Ramos (cell line): ENCODE data around the gene KIF5B.
"Not testable (repeated sequence)": the region's sequence is repeated elsewhere in the genome, so short reads cannot be mapped to it uniquely, and the experiment has no call there.

Experiments
- in situ Hi-C: fragments of 300-500 bp; cut with MboI; formaldehyde crosslinking; loops from one replicate; pipeline ENCODE4 v1.14.3; 2022; ENCODE audit warnings: low sequenced_read_pairs; ENCODE audit not compliant: unreplicated experiment

KIF5B gene

GRCh38 chr10:31972519-31973041 is 83.6 kb downstream of the KIF5B start:
- in situ Hi-C loops = no loop called here

- in situ Hi-C loops = not testable (repeated sequence)
These were observed 86.4 kb downstream of the KIF5B start for GRCh38 chr10:31969847-31970246.

- in situ Hi-C loops = no loop called here
These were observed 92.6 kb downstream of the KIF5B start for GRCh38 chr10:31963589-31963980.

- in situ Hi-C loops = no loop called here
These were observed 93.2 kb downstream of the KIF5B start for GRCh38 chr10:31962826-31963588.

DNA sequence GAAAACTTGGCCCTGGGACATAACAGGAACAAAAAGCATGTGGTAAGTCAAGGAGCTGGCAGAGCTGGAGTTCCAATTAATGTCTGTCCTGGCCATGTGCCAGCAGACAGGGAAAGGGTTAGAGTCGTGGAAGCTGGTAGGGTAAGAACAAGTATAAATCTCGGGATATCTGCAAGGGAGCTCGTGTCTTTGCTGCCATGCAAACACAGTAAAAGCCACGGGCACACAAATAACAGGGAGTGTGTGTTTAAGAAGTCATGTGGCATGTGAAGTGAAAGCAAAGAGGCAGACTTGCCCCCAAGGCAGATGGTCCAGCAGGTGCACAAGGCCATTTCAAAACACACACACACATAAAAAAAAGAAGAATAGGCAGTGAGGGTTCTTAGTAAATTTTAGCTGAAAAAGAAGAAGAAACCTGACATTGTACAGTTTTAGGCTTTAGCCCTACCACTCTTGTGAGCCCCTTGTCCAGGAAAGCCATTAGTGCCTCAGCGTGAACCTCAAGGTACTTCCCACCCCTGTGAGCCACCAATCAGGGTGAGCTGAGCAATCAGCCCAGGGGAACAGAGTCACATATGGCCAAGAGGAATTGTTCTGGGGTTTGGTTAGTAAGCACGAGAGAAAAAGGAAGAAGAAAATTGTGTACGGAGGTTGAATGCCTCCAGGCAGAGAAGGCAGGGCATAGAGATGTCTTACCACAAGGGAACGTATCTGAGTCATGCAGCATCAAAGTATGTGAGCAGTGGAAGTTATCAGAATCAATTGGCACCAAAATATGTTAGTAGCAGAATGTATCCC is 94.7 kb downstream of the KIF5B start:
- in situ Hi-C loops = no loop called here

GRCh38 chr10:31959461-31960173 is 96.6 kb downstream of the KIF5B start:
- in situ Hi-C loops = no loop called here
